Measurements from ENCODE around the gene ITGAE. TPM values are rescaled to one million over a fixed set of nuclear protein-coding genes. Genes with fewer than 3 reads are reported as not detected.
A peak's percentile ranks its signal among the peaks of the same experiment; 100 is the strongest.

Gene ITGAE
- total RNA-seq, 1 donor from 2014 or later = 15.8 TPM

DNA sequence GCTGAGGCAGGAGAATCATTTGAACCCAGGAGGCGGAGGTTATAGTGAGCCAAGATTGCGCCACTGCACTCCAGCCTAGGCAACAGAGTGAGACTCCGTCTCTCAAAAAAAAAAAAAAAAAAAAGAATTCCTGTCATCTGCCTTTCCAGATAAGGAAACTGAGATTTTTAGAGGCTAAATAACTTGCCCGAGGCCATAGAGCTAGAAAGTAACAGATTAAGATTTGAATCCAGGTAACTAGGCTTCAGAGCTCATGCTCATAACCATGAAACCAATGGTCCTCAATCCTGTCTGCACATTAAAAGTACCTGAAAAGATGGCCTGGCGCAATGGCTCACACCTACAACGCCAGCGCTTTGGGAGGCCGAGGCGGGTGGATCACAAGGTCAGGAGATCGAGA, 35.6 kb upstream of the ITGAE start:
- Histone ChIP-seq H3K36me3 (peaks cover 15 to 56% of the 10 kb centered on the region in 2 donors), H3K27ac (no peak overlapping the region), H3K9me3 (no peaks in the 10 kb centered on the region), H3K27me3 (no peaks in the 10 kb centered on the region), H3K4me1 (peaks cover 0 to 5% of the 10 kb centered on the region in 2 donors), H3K4me3 (no peak overlapping the region)
- no peak for DNase-seq (ENCODE audit: low spot score in 2 of 2)
- TF ChIP-seq CTCF (IDR thresholded peaks at IDR 0.05) = no peak
- intact Hi-C loops (cut with DNase I) = no loop called here

GRCh38 chr17:3835410-3836229, 34.6 kb upstream of the ITGAE start:
- H3K36me3 ChIP-seq = peaks cover 15 to 53% of the 10 kb centered on the region in 2 donors
- no peak for DNase-seq (ENCODE audit: low spot score in 2 of 2)
- no peaks in the 10 kb centered on the region for H3K9me3 ChIP-seq
- intact Hi-C loops (cut with DNase I) = no loop called here
- H3K27me3 ChIP-seq = no peaks in the 10 kb centered on the region
- H3K27ac ChIP-seq = peak overlapping the region in 1 of 2 donors; percentile 2
- H3K4me1 ChIP-seq = peaks cover 0 to 5% of the 10 kb centered on the region in 2 donors
- no peak overlapping the region for H3K4me3 ChIP-seq
- no peak for TF ChIP-seq CTCF (IDR thresholded peaks at IDR 0.05)

GRCh38 chr17:3834811-3835210, 33.8 kb upstream of the ITGAE start:
- H3K36me3 ChIP-seq = peaks cover 14 to 46% of the 10 kb centered on the region in 2 donors
- DNase-seq (ENCODE audit: low spot score in 2 of 2) = no peak
- no peak overlapping the region for H3K4me3 ChIP-seq
- no peaks in the 10 kb centered on the region for H3K9me3 ChIP-seq
- H3K27me3 ChIP-seq = no peaks in the 10 kb centered on the region
- H3K4me1 ChIP-seq = peaks cover 0 to 5% of the 10 kb centered on the region in 2 donors
- intact Hi-C loops (cut with DNase I) = no loop called here
- TF ChIP-seq CTCF (IDR thresholded peaks at IDR 0.05) = no peak
- no peak overlapping the region for H3K27ac ChIP-seq

DNA sequence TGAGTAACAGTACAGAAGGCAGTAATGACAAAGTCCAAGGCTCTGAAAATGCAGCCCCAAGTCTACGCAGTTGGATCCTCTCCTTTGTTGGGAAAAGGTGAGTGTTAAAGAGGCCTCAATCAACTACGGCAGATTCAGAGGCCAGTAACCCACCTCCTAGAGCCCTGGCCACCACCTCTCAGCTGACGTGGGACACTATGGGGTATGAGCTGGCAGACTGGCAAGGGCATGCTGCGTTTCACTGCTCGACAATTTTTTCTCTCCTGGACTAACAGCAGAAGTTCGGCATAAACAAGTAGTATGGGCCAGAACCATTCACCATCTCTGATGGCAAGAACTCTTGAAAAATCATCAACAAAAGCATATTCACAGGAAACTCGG, 27.9 kb upstream of the ITGAE start:
- H3K27ac ChIP-seq = no peak overlapping the region
- intact Hi-C loops (cut with DNase I) = loop anchor here (5.0 kb wide), 1 partner anchor 92 kb away; no protein-coding TSS in a partner anchor
- H3K27me3 ChIP-seq = no peaks in the 10 kb centered on the region
- H3K9me3 ChIP-seq = no peaks in the 10 kb centered on the region
- no peak overlapping the region for H3K4me3 ChIP-seq
- no peak for TF ChIP-seq CTCF (IDR thresholded peaks at IDR 0.05)
- DNase-seq (ENCODE audit: low spot score in 2 of 2) = no peak
- H3K4me1 ChIP-seq = peaks cover 0 to 9% of the 10 kb centered on the region in 2 donors
- H3K36me3 ChIP-seq = peaks cover 34 to 44% of the 10 kb centered on the region in 2 donors

DNA sequence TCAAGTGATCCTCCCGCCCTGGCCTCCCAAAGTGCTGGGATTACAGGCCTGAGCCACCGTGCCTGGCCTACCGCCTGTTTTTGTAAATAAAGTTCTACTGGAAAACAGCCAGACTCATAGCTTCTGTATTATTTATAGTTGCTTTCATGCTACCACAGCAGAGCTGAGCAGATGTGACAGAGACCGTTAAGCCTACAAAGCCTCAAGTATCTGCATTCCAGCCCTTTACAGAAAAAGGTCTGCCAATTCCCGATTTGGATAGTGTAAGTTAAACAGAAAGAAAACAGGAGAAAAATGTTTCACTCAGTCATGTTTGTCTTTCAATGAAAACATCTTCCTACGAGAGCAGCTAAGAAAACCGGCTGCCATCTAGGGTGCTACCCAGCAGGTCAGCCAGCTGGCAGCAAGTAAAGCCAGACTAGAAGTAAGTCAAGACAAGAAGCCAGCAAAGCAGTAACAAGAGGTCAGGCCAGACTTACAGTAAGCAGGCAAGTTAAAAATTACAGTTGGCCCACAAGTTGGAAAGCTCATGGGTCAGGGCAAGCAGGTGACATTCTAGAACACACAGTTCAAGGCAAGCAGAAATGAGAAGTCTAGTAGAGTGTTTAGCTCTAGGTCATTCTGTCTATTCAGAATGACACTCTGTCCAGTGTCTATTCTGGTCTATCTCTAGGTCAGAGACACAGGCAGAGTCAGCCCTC, 27.3 kb upstream of the ITGAE start:
- no peak for TF ChIP-seq CTCF (IDR thresholded peaks at IDR 0.05)
- no peak for DNase-seq (ENCODE audit: low spot score in 2 of 2)
- H3K36me3 ChIP-seq = peaks cover 39 to 48% of the 10 kb centered on the region in 2 donors
- intact Hi-C loops (cut with DNase I) = loop anchor here (5.0 kb wide), 1 partner anchor 91 kb away; no protein-coding TSS in a partner anchor
- no peak overlapping the region for H3K4me3 ChIP-seq
- no peaks in the 10 kb centered on the region for H3K9me3 ChIP-seq
- peak overlapping the region in 1 of 2 donors; percentile 19 for H3K27ac ChIP-seq
- H3K27me3 ChIP-seq = no peaks in the 10 kb centered on the region
- H3K4me1 ChIP-seq = peaks cover 0 to 9% of the 10 kb centered on the region in 2 donors
